RWPE2 (cell line): Measurements from ENCODE around the gene SCARB1.
"Not testable (repeated sequence)": the region's sequence is repeated elsewhere in the genome, so short reads cannot be mapped to it uniquely, and the experiment has no call there.

ENCODE experiments used
- ATAC-seq: fragments of 200-7000 bp; cut with Tn5 transposase; 3 replicates; pipeline ENCODE4 v1.9.1; 2021; ENCODE audit warnings: low read depth
- DNase-seq: peaks from one replicate; pipeline ENCODE4 v3.0.0-alpha.2; 2020; ENCODE audit warnings: low spot score
- H3K27ac ChIP-seq: fragments of 450-650 bp; 2 replicates; pipeline ENCODE4 v1.5.1; 2017; ENCODE audit warnings: mild to moderate bottlenecking; ENCODE audit not compliant: poor library complexity, severe bottlenecking
- H3K27me3 ChIP-seq: fragments of 250-450 bp; sonication (Bioruptor Pico); 2 replicates; pipeline ENCODE4 v1.5.1; 2021; ENCODE audit warnings: mild to moderate bottlenecking, moderate library complexity; ENCODE audit not compliant: insufficient read depth, poor library complexity, severe bottlenecking
- H3K36me3 ChIP-seq: fragments of 250-450 bp; sonication (Bioruptor Pico); 2 replicates; pipeline ENCODE4 v1.5.1; 2020; ENCODE audit warnings: low read depth, mild to moderate bottlenecking, moderate library complexity
- H3K4me1 ChIP-seq: fragments of 250-450 bp; sonication (Bioruptor Pico); 2 replicates; pipeline ENCODE4 v1.5.1; 2021; ENCODE audit warnings: mild to moderate bottlenecking, moderate library complexity; ENCODE audit not compliant: insufficient read depth, poor library complexity, severe bottlenecking
- H3K4me3 ChIP-seq: fragments of 250-450 bp; sonication (Bioruptor Pico); 2 replicates; pipeline ENCODE4 v1.5.1; 2021; ENCODE audit warnings: mild to moderate bottlenecking, moderate library complexity; ENCODE audit not compliant: severe bottlenecking
- H3K9me3 ChIP-seq: fragments of 250-450 bp; sonication (Bioruptor Pico); 2 replicates; pipeline ENCODE4 v1.5.1; 2021; ENCODE audit warnings: mild to moderate bottlenecking, moderate library complexity; ENCODE audit not compliant: severe bottlenecking
- TF ChIP-seq, protein P1 (sequence below): fragments of 450-650 bp; IDR thresholded peaks from one replicate; pipeline ENCODE4 v1.5.1; 2017; ENCODE audit warnings: mild to moderate bottlenecking, moderate library complexity; ENCODE audit not compliant: poor library complexity, severe bottlenecking

The SCARB1 gene, protein sequence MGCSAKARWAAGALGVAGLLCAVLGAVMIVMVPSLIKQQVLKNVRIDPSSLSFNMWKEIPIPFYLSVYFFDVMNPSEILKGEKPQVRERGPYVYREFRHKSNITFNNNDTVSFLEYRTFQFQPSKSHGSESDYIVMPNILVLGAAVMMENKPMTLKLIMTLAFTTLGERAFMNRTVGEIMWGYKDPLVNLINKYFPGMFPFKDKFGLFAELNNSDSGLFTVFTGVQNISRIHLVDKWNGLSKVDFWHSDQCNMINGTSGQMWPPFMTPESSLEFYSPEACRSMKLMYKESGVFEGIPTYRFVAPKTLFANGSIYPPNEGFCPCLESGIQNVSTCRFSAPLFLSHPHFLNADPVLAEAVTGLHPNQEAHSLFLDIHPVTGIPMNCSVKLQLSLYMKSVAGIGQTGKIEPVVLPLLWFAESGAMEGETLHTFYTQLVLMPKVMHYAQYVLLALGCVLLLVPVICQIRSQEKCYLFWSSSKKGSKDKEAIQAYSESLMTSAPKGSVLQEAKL

GRCh38 chr12:124863416-124864325, at the start of gene SCARB1:
TSS of gene SCARB1 (minus strand) at chr12:124863864. CDS start at chr12:124863720, 144 bp downstream.
- peak; percentile 82 for DNase-seq
- Histone ChIP-seq H3K36me3 (peaks cover 31% of the 10 kb centered on the region), H3K4me3 (peak within 1 kb of the TSS; percentile 78), H3K27me3 (no peaks in the 10 kb centered on the region), H3K9me3 (no peaks in the 10 kb centered on the region), H3K4me1 (peaks cover 27% of the 10 kb centered on the region), H3K27ac (peak within 1 kb of the TSS; percentile 41)
- TF ChIP-seq, protein P1, sequence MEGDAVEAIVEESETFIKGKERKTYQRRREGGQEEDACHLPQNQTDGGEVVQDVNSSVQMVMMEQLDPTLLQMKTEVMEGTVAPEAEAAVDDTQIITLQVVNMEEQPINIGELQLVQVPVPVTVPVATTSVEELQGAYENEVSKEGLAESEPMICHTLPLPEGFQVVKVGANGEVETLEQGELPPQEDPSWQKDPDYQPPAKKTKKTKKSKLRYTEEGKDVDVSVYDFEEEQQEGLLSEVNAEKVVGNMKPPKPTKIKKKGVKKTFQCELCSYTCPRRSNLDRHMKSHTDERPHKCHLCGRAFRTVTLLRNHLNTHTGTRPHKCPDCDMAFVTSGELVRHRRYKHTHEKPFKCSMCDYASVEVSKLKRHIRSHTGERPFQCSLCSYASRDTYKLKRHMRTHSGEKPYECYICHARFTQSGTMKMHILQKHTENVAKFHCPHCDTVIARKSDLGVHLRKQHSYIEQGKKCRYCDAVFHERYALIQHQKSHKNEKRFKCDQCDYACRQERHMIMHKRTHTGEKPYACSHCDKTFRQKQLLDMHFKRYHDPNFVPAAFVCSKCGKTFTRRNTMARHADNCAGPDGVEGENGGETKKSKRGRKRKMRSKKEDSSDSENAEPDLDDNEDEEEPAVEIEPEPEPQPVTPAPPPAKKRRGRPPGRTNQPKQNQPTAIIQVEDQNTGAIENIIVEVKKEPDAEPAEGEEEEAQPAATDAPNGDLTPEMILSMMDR, result no peak
- peak; percentile 79 for ATAC-seq

GRCh38 chr12:124912529-124913287, 49.0 kb upstream of the SCARB1 start:
- peak overlapping the region; percentile 100 for H3K27ac ChIP-seq

DNA sequence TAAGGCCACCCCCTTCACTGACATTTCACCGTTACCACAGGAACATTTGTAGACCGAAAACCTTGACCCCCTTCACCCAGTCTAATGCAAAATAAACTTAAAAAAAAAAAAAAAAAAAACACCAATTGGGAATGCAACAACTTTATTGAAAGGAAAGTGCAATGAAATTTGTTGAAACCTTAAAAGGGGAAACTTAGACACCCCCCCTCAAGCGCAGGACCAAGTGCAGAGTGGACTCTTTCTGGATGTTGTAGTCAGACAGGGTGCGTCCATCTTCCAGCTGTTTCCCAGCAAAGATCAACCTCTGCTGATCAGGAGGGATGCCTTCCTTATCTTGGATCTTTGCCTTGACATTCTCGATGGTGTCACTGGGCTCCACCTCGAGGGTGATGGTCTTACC, 47.9 kb upstream of the SCARB1 start:
- Histone ChIP-seq H3K27ac (peak overlapping the region; percentile 82), H3K4me1 (peaks cover 16% of the 10 kb centered on the region), H3K4me3 (peak overlapping the region; percentile 14), H3K36me3 (peaks cover 21% of the 10 kb centered on the region)
- not testable (repeated sequence) for H3K9me3 ChIP-seq, ATAC-seq, H3K27me3 ChIP-seq, DNase-seq

More at GRCh38 chr12:124912529-124913287, 49.0 kb upstream of the SCARB1 start:
- not testable (repeated sequence) for ATAC-seq, H3K9me3 ChIP-seq, DNase-seq, H3K27me3 ChIP-seq
- Histone ChIP-seq H3K4me3 (peak overlapping the region; percentile 22), H3K4me1 (peaks cover 21% of the 10 kb centered on the region), H3K36me3 (peaks cover 21% of the 10 kb centered on the region)

DNA sequence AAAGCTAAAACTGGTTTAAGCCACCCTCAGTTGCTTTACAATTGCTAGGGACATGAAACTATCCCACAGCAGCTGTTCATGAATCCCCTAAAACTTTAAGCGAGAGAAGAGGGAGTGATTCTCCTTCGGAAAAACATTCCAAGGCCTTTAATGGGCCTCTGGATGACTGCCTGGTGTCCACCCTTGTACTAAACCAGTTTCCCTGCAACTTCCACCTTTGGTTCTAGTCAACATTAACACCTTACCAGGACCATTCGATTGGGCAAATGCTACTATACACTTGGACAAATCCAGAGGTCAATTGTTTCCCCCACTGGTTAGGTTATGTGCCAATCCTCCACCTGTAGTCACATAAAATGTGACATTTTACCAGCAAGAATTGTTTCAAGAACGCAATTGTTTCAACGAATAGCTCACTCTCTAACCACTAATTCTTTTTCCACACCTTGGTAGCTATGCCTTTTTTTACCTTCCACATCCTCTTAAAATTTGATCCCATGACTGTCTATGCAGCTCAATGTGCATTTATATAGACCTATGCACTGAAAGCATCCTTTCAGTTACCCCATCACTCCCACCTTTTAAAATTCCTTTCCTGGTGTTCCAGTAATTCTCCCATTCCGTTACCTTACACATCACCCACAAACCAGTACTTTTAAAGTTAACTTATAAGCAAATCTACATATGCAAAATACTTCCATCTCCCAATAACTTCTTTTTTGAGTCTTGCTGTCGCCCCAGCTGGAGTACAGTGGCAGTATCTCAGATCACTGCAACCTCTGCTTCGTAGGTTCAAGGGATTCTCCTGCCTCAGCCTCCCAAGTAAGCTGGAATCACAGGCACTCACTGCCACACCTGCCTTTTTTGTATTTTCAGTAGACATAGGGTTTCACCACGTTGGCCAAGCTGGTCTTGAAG, 47.2 kb upstream of the SCARB1 start:
- peak overlapping the region; percentile 82 for H3K27ac ChIP-seq
- peaks cover 13% of the 10 kb centered on the region for H3K4me1 ChIP-seq
- DNase-seq (no peak), ATAC-seq (peak; percentile 35)
- no peaks in the 10 kb centered on the region for H3K9me3 ChIP-seq
- TF ChIP-seq, protein P1, result no peak
- peak overlapping the region; percentile 14 for H3K4me3 ChIP-seq
- no peaks in the 10 kb centered on the region for H3K27me3 ChIP-seq
- peaks cover 21% of the 10 kb centered on the region for H3K36me3 ChIP-seq
